NCI-H2107 treated with DMSO at 0.1 percent for 48 hours (cell line): ENCODE results near the gene ANAPC16.
A peak's percentile ranks its signal among the peaks of the same experiment; 100 is the strongest.
"Not testable (repeated sequence)": the region's sequence is repeated elsewhere in the genome, so short reads cannot be mapped to it uniquely, and the experiment has no call there.

ENCODE experiments used
- DNase-seq: peaks from one replicate; lab custom pipeline; 2025; ENCODE audit not compliant: unreplicated experiment; lab: John Stamatoyannopoulos, UW

Gene ANAPC16

DNA sequence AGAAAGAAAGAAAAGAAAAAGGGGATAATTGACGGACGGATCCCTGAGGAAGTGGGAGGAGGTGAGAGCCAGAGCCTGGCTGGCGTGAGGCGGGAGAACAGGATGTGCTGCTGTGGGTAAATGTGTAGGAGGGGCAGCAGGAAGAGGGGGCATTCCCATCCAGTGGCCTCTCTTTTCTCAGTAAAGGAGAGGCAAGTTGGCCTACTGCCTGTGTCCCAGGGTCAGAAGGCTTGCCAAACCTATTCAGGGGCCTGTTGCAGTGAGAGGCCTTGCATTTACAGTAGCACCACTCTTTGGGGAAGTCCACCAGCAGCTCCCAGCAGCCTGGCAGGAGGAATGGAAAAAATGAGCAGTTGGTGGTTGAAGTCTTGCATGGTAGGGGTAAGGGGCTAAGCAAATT is 26.9 kb downstream of the ANAPC16 start:
- no peak for DNase-seq

DNA sequence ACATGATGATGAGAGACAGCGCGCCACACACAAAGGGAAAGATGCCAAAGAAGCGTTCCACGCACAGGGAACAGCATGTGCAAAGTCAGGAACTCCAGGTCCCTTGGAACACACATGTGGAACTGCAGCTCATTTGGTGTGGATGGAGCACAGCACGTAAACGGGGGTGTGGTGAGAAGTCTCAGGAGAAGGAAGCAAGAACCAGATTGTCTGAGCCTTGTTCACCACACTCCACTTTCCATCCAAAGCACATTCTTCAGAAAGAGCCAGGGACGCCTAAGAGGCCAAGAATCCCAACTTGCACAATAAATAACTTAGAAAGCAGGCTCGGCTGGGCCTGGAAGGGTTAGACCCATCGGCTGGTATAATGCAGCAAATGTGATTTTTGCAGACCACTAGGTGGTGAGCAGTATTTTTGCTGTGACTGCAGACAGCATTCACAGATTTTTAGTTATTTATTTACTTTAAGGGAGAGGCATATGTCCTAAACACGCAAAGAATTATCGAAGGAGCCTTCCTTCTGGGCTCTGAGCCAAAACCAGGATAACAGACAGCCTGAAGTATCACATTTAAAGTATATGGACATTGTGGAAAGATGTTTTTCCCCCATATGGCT is 28.1 kb downstream of the ANAPC16 start:
- DNase-seq, result no peak

DNA sequence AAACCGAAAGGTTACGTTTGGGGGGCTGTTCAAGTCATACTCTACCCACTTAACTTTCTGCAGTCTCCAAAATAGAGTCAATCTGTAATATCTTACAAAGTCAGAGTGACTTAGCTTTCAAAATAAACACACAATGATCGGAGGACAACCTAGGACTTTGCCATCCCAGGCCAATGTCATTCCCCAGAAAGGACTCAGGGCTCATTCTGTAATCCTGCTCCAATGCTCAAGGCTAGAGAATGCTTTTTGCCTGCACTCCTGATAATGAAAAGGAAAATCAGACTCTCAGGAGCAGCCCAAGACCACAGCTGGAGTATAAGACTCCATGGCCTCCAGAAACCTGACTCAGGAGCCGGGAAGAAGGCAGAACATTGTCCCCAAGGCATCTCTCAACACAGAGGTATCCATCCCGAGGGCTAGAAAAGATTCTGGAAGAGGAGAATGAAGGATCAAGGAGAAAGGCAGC is 28.8 kb downstream of the ANAPC16 start:
- no peak for DNase-seq

DNA sequence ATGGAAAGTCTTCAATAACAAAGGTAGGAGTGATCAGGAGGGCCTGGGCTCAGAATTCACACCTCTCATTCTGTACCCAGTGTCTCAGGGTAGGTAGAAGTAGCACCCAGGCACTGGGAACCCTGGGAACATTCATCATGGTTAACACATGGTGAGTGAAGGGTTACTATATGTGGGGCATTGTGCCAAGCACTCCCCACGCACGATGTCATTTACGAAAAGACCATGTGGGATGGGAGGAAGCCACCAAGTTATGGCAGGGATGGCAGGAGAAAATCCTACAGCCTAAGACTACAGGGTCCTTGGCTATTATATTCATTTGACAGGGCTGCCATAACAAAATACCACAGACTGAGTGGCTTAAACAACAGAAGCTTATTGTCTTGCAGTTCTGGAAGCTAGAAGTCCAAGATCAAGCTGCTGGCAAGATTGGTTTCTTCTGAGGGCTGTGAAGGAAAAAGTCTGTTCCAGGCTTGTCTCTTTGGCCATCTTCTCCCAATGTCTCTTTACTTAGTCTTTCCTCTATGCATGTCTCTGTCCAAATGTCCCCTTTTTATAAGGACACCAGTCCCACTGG is 30.2 kb downstream of the ANAPC16 start:
- DNase-seq, result no peak

DNA sequence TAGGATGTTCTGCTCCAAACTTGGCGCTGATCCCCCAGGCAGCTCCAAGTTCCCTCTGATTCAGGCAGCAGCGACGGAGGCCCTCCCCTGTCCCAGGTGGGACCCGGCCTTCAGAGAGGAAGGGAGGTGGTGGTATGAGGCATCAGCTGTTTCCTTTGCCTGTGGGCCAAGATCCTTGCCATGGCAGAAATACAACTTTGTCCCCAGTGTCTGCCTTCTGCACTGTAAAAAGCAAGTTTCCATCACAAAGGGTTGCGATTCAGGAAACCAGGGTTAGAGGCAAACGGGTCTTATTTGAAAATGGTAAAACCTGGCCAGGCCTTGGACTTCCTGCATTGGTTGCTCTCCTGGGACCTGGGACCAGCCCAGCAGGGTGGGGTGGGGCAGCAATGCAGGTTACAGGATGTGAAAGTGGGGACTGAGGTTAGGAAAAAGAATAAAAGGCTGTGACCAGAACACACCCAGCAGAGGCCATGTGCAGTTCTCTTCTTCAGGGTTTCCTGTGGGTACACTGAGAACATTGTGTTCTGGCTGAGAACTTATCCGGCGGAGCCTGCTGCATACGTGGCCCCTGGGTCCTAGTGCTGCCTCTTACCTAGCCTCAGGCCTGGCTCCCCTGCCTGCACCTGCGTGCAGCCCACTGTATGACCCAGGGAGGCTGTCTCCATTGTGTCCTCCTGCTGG is 32.8 kb downstream of the ANAPC16 start:
- DNase-seq, result peak; percentile 27

DNA sequence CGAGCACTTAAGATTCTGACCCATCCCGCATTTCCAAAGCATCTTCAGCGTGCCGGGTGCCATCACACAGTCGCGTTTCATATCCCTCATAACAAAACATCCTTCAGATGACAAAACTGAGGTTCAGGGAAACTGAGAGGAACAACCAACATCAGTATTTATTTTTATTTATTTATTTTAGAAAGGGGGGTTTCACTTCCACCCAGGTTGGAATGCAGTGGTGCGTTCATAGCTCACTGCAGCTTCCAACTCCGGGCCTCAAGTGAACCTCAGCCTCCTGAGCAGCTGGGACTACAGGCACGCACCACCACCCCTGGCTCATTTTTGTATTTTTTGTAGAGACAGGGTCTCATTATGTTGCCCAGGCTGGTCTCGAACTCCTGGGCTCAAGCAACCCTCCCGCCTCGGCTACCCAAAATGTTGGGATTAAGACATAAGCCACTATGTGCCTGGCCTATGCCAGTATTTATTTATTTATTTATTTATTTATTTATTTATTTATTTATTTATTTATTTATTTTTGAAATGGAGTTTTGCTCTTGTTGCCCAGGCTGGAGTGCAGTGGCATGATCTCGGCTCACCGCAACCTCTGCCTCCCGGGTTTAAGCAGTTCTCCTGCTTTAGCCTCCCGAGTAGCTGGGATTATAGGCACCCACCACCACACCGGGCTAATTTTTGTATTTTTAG is 33.5 kb downstream of the ANAPC16 start:
- not testable (repeated sequence) for DNase-seq

DNA sequence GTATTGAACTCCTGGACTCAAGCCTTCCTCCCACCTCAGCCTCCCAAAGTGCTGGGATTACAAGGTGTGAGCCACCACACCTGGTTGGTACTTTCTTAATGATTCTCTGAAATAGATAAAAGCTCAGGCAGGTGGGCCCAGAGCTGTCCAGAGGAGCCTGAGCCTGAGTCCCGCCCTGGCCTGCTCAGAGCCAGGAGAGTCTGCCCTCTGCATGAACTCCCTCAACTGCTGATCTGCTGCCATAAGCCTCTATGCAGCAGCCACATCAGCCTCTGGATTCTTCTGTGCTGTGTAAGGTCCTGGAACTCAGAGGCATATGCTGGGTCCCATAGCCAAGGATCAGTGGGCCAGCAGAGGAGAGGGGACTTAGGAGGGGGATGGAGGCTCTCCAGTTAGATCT is 34.9 kb downstream of the ANAPC16 start:
- DNase-seq, result no peak

DNA sequence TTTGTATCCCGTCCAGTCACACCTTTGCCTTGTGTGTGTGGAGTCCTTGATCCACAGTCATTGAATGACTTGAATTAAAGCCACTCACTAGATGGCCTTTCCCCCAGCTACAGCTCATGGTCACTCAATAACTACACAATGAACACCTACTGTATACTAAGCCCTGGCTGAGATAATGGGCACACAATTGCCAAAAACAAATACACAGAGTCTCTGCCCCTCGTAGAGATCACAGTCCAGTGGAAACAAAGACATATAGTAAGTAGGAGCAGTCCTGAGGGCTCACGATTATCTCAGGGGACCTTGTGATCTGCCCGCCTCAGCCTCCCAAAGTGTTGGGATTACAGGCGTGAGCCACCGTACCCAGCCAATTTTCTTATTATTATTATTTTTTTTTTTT is 35.8 kb downstream of the ANAPC16 start:
- no peak for DNase-seq

DNA sequence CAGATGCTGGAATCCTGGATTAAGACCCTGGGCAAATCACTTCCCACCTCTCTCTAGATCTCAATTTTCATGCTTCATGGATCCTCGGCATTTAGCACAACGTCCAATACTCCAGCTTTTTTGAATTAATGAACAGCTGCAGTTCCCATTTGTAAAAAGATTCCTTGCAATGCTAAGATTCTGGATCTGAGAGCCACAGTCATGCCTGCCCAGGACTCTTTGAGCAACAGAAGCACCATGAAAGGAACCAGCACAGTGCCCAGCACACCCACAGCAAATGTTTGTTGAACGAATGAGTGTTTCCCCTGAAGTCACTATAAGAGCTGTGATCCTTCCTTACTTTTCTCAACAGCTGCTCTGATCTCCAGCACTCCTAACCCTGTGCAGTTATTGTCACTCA is 37.2 kb downstream of the ANAPC16 start:
- no peak for DNase-seq

DNA sequence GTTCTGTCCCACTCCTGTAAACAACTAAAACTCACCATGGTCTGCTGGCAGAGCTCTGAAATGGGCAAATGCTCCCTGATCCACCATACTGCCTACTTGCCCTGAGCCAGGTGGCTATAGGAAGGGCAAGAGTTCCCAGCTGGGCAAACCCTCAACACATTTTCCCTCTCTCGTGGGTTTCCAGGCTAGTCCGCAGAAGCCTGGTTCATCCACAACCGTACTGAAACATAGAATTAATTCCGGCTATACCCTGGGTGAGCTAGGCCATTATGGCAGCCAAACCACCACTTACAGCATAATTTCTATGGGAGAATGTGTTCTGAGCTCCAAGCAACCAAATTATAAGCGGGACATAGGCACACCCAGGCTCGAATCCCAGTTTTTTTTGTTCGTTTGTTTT is 37.8 kb downstream of the ANAPC16 start:
- no peak for DNase-seq

DNA sequence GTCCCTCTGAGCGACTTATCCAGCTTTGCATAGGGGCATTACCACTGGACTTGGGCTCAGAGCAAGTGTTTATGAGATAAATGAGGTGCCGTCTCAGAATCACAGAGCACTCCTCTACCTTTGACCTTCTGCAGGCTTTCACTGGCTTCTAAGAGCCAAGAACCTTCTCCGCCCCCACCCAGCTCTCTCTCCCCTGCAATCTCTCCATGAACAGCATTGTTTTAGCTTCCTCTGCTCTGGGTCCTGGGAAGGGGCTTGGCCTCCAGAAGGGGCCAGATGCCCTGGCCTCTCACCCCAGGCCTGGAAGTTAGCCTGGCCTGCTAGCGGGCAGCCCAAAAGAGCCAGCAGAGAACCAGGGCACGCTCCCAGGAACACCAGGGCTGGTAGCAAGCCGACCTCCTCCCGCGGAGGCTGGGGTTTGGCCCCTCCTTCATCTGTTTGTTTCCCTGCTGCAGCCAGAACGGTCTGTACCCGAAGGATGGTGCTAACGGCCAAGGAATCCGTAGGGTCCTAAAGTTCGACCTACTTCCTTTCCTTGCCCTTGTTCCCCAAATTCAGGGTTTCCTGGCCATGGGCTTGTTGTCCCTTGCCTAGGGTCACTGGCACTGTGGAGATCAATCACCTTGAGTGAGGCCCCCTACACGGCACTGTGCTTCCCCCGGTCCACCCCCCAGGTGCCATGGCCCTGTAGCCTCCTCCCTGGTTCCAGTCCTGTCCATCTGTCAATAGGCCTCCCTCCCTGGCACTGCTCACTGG is 39.2 kb downstream of the ANAPC16 start:
- DNase-seq, result peak; percentile 72

DNA sequence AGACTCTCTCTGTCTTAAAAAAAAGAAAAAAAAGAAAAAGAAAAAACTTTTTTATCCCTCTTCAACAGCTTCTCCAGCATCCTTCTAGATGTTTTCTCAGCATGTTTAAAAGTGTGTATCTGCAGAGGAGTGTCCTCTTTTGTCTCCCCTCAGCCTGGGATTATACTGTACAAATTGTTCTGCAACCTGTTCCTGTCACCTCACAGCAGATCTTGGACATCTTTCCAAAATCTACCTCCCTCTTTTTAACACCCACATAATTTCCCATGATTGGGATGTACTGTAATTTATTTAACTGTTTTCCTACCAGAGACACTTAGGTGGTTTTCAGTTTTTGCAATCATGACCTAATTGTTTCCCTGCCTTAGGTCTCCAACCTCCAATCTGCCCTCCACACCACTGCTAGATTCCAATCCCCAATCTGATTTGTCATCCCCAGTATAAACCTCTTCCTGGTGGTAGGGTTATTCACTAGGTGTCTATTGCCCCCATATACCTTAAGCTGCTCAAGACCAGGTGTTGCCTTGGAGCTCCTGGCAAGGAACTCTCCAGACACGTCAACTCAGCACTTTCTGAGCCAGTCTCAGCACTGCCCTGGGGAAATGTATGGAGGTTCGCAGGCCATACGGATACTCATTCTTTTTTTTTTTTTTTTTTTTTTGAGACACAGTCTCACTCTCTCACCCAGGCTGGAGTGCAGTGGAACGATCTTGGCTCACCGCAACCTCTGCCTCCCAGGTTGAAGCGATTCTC is 40.3 kb downstream of the ANAPC16 start:
- DNase-seq, result no peak

DNA sequence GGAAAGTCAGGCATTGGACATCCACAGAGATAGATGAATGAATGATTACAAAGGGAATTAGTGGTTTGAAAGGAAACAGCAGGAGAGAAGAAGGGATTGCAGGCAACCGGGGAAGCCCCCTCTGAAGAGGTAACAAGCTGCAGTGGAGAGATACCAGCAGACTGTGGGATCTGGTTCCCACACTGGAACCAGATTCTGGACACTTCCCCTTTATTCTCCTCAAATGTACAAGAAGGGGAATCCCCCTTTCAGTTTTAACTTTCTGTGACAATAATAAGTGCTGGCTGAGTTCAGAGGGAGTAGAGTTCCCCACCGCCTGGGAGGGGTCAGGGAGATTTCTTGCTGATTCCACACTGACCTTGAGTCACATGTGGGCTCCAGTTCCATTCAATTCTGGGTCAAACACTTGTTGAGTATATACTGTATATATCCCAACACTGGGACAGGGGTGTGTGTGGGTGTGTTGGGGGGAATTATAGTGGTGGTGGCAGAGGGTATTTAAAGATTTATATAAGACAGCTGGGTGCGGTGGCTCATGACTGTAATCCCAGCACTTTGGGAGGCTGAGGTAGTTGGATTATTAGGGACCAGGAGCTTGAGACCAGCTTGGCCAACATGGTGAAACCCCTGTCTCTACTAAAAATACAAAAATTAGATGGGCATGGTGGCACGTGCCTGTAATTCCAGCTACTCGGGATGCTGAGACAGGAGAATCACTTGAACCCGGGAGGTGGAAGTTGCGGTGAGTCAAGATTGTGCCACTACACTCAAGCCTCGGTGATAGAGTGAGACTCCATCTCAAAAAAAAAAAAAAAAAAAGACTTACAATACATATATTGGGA is 41.5 kb downstream of the ANAPC16 start:
- DNase-seq, result no peak

DNA sequence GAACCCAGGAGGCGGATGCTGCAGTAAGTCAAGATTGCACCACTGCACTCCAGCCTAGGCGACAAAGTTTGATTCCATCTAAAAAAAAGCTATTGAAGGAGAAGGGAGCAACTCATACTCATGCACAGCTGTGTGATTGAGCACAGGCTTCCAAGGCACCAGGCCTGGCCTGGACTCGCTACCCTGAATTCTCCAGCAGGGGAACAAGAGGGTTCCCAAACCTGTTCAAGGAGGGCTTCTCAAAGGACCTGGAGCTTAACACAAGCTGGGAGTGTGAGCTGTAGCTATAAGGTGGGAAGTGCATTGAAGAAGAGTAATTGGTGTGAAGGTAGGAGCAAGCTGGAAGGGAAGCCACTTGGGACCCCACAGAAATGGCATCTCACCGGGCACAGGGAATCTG is 42.8 kb downstream of the ANAPC16 start:
- DNase-seq, result no peak

DNA sequence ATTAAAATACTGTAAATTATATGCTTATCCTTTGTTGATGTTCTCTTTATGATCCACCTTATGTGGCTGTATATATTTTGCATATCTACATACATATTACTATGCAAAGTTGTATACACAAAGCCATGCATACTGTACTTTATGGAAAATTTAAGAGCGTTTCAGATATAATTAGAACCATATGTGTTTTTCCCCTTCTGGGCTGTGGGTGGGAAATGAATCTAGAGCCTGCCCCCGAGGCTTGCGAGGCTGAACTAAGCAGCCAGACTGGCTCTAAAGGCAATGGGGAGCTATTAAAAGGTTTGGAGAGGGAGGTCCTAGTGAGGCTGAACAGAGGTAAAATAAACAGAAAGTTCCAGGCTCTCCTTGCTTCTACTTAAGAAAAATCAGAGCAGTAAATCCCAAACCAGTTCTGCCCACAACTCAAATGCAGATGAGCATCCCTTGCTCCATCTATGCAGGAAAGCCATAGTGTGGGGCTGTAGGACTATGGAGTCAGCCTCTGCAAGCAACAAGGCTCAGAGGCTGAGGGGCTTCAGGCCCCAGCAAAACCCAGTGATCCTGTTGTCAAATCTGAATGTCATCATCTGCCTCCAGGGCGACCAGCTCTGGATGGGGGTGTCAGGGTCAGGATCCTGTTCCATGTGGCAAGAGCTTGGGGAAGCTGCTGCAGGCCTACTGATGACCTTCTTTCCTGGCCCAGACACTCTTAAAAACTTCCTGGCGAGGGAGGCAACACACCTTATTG is 43.9 kb downstream of the ANAPC16 start:
- DNase-seq, result no peak

DNA sequence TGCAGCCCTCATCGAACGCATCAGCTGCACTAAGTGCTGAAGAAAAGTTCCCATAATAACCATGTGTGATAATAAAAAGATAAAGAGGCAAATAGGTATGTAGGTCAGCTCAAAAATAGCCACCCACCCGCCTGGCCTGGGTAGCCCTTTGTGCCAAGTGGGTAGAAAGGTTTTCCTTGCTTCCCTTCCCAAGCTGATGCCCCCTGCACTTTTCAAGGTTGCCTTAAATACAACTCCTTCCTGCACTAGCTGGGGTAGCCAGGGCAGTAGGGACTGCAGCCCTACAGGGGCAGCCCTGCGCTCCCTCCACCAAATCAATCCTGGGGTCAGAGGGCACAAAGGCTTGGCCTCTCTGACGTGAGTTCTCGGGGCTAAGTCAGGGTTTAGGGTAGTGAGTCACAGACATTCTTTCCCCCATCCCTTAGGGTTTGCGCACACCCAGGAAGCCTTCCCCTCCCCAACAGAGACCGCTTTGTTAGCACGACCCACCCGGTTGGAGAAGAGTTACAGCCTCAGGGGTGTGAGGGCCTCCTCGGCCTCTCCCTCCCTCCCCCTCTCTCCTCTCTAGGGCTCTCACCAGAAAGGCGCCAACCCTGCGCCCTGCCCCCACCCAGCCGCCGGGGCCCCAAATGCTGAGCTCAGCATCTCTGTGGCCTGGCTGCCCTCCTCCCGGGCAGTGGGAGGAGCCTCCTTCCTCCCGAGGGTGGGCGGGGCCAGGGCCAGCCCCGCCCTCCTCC is 44.6 kb downstream of the ANAPC16 start:
- DNase-seq, result peak; percentile 30

DNA sequence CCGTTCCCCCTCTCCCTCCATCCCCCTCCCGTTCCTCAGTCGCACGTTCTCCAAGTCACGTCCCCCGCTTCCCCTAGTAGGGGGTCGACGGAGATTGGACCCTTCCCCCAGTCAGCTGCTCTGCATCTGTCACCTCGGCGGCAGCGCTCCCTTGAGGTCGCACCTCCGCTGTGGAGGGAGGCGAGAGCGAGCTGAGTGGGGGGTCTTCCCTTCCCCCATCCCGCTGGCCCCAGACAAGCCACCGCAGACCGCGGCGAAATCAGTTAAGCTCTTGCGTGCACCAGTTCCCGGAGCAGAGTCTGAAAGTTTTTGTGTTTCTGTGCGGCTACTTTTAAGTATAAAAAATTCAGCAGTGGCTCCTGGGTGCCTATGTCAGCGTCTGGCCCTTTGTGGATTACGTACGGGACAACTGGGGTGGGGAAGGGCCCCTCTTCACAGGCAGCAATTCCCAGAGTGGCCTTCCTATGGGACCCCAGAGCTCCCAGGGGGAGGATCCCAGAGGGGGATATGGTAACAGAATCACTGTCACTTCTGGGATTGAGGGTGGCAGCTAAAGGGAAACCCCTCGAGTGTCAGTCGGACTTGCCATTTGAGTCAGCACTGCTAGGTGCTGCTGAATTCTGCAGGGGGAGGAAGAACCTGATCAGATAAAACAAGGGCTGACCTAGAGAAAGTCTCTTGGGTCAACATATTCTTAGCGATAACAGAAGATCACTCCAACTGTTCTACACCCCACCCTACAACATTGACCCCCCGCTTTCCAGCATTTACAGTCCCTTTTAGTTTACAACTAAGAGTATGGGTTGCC is 45.4 kb downstream of the ANAPC16 start:
- DNase-seq, result no peak
